Esophagus squamous epithelium (tissue), 5 donors: Measurements from ENCODE around the gene TMEM100. TPM values are rescaled to one million over a fixed set of nuclear protein-coding genes. Genes with fewer than 3 reads are reported as not detected.

Experiments used
- DNase-seq: peaks from one replicate; lab custom pipeline; 2025; lab: John Stamatoyannopoulos, UW
- H3K27ac ChIP-seq, 4 donors: fragments of 200-600 bp; sonication (generic); one replicate each; pipeline ENCODE4 v1.5.1; 2016 to 2019; ENCODE audit warnings: mild to moderate bottlenecking in 1 of 4
- H3K27me3 ChIP-seq, 4 donors: fragments of 200-600 bp; sonication (generic); 1 replicate in 3 of 4; 2 replicates in 1 of 4; pipeline versions ENCODE4 v1.5.1 to v1.6.0; 2017 to 2021; ENCODE audit warnings: antibody characterized with exemption in 1 of 4
- H3K36me3 ChIP-seq, 3 donors: fragments of 200-600 bp; sonication (generic); one replicate each; pipeline ENCODE4 v1.5.1; 2016 to 2019
- H3K4me1 ChIP-seq, 3 donors: fragments of 200-600 bp; sonication (generic); one replicate each; pipeline ENCODE4 v1.5.1; 2017 to 2019
- H3K4me3 ChIP-seq, 4 donors: fragments of 200-600 bp; sonication (generic); 1 replicate in 3 of 4; 2 replicates in 1 of 4; pipeline ENCODE4 v1.5.1; 2016 to 2019; ENCODE audit warnings: mild to moderate bottlenecking in 2 of 4, moderate library complexity in 1 of 4
- H3K9me3 ChIP-seq, 3 donors: fragments of 200-600 bp; sonication (generic); one replicate each; pipeline ENCODE4 v1.5.1; 2016 to 2019
- CTCF ChIP-seq, 6 experiments: fragments of 450-650 bp in 4 of 6; fragments of 200-600 bp in 2 of 6; sonication (generic) in 2 of 6; IDR thresholded peaks; one replicate each; pipeline ENCODE4 v1.5.1; 2016 to 2019; ENCODE audit warnings: antibody characterized with exemption in 6 of 6, mild to moderate bottlenecking in 4 of 6, moderate library complexity in 4 of 6
- POLR2A ChIP-seq, 4 donors: fragments of 450-650 bp; IDR thresholded peaks; one replicate each; pipeline ENCODE4 v1.6.1; 2017; ENCODE audit warnings: antibody characterized with exemption in 4 of 4, mild to moderate bottlenecking in 4 of 4, moderate library complexity in 3 of 4
- WGBS, 2 donors: methylation state at CpG; one replicate each; pipeline ENCODE4 v1.1.5; 2018; 5-methylcytosine and 5-hydroxymethylcytosine counted together
- intact Hi-C: fragments of 100-400 bp; cut with DNase I; formaldehyde crosslinking; loops from one replicate; pipeline ENCODE4 v1.15.0; 2022
- total RNA-seq, 4 donors: library from RNA; depleted of rRNA; stranded (reverse); fragments of >200 nt; gene quantifications; one replicate each; pipeline ENCODE4 v1.1.0, GENCODE V29; 2016
- donor health status: DM: yes; HTN: yes; CAD: no.

The TMEM100 gene
- total RNA-seq, 4 donors from 2014 or later: 1.1 to 7.8 (median 3.1) TPM; not detected in 1

DNA sequence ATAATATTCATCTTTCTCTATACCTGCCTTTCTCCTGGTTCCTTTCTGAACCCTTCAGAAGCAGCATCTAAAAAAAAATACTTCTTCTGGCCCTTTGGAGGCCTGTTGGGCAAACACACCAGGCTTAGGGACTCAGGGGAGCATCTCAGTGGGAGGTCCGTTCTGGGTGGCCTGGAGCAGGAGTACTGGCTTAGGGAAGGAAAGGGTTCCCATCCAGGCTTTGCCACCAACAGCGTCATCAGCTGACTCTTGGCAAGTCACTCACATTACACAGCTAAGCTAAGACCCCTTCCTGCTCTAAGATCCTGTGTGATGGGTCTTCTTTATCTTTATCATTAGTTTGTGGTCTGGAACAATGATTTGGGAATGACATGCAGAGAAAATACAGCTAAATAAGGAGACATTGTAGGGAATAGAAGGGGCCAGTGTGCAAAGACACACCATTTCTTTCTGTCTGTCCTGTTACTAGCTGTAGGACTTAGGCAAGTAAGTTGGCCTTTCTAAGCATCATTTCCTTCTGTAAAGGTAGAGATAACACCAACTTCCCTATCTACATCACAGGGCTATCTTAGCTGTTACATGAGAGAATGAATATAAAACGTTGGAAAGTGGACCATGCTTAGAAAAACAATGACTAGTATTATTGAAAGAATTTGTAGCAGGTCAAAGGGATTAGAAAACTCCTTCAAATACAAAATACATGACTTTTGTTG, 38.1 kb upstream of the TMEM100 start:
- TF ChIP-seq CTCF (IDR thresholded peaks at IDR 0.05) (no peak), POLR2A (IDR thresholded peaks at IDR 0.05) (no peak)
- Histone ChIP-seq H3K9me3 (no peaks in the 10 kb centered on the region), H3K36me3 (no peaks in the 10 kb centered on the region), H3K27ac (no peak overlapping the region), H3K27me3 (no peaks in the 10 kb centered on the region), H3K4me3 (no peak overlapping the region), H3K4me1 (peaks cover 0 to 10% (median 0%) of the 10 kb centered on the region in 3 donors)
- DNase-seq: no peak
- intact Hi-C loops: no loop called here
- WGBS, 2 donors: 17 to 52% methylated on average over 1 to 2 of the region's 3 CpGs

- Histone ChIP-seq H3K36me3 (peaks cover 0 to 12% (median 0%) of the 10 kb centered on the region in 3 donors), H3K27ac (no peak overlapping the region), H3K27me3 (no peaks in the 10 kb centered on the region), H3K4me3 (no peak overlapping the region), H3K9me3 (no peaks in the 10 kb centered on the region), H3K4me1 (peaks cover 0 to 10% (median 0%) of the 10 kb centered on the region in 3 donors)
- TF ChIP-seq CTCF (IDR thresholded peaks at IDR 0.05) (no peak), POLR2A (IDR thresholded peaks at IDR 0.05) (no peak)
- intact Hi-C loops: no loop called here
- DNase-seq: no peak
These were observed 35.5 kb upstream of the TMEM100 start for GRCh38 chr17:55758171-55758570.

DNA sequence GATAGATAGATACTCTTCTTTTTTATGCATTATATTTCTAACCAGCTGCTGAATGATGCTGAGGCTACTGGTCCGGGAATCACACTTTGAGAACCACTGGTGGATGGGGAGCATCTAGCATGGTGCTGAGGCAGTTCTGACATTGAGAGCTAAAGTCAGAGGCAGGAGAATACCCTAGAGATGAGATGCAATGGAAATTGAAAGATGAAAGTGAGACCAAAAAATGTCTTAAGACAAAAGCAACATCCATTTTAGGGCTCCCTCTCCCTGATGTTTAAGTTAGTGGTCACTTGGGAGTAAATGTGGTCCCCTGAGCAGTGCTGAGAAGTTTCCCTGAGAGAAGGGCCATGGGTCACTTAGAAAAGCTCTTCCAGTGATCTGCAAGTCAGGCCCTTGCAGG, 35.0 kb upstream of the TMEM100 start:
- no peak for TF ChIP-seq POLR2A (IDR thresholded peaks at IDR 0.05)
- TF ChIP-seq CTCF (IDR thresholded peaks at IDR 0.05): no peak
- H3K36me3 ChIP-seq: peaks cover 0 to 12% (median 0%) of the 10 kb centered on the region in 3 donors
- no peaks in the 10 kb centered on the region for H3K27me3 ChIP-seq
- H3K9me3 ChIP-seq: no peaks in the 10 kb centered on the region
- intact Hi-C loops: no loop called here
- DNase-seq: no peak
- no peak overlapping the region for H3K27ac ChIP-seq
- WGBS, 2 donors: 91 to 100% methylated on average over 1 of the region's 1 CpG
- H3K4me3 ChIP-seq: no peak overlapping the region
- H3K4me1 ChIP-seq: peaks cover 0 to 13% (median 0%) of the 10 kb centered on the region in 3 donors

- Histone ChIP-seq H3K27ac (no peak overlapping the region), H3K4me1 (peaks cover 0 to 23% (median 9%) of the 10 kb centered on the region in 3 donors), H3K27me3 (no peaks in the 10 kb centered on the region), H3K4me3 (no peak overlapping the region), H3K36me3 (peaks cover 0 to 12% (median 0%) of the 10 kb centered on the region in 3 donors), H3K9me3 (no peaks in the 10 kb centered on the region)
- DNase-seq: no peak
- TF ChIP-seq POLR2A (IDR thresholded peaks at IDR 0.05): no peak
- no peak for TF ChIP-seq CTCF (IDR thresholded peaks at IDR 0.05)
- WGBS, 2 donors: 78 to 79% methylated on average over 2 of the region's 2 CpGs
- intact Hi-C loops: no loop called here
These were observed 34.0 kb upstream of the TMEM100 start for GRCh38 chr17:55756689-55757088.

DNA sequence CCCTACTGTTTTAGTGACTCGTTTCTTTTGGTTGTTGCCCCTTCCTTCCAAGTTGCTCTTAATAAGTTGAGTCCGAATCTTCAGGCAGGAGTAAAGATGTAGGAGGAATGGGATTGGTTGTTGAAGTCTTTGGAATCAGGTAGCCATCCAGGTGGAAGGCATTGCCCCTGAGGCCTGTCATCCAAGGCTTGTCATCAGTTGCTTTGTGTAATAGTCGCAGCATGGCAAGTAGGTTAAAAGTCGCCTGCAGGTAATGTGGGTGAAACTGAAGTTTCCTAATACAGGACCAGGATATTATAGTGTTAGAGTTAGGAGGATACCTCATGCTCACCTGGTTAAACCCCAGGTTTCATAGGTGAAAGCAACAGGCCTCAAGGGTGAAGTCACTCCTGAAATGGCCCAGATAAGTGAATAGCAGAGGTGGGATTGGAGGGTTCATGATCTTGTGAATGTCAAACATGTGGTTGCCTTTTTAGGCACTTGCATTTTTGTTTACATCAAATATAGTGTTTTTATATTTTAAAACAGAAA, 29.1 kb upstream of the TMEM100 start:
- Histone ChIP-seq H3K4me1 (peaks cover 0 to 19% (median 12%) of the 10 kb centered on the region in 3 donors), H3K4me3 (peak overlapping the region; percentile 65 to 85 (median 72)), H3K27ac (peak overlapping the region in 3 of 4 donors; percentile 84 to 92 (median 90)), H3K27me3 (no peaks in the 10 kb centered on the region), H3K36me3 (peaks cover 0 to 12% (median 0%) of the 10 kb centered on the region in 3 donors), H3K9me3 (no peaks in the 10 kb centered on the region)
- WGBS, 2 donors: 72 to 74% methylated on average over 4 of the region's 4 CpGs
- intact Hi-C loops: no loop called here
- no peak for DNase-seq
- TF ChIP-seq CTCF (IDR thresholded peaks at IDR 0.05): no peak
- no peak for TF ChIP-seq POLR2A (IDR thresholded peaks at IDR 0.05)
